A673 (cell line): ENCODE results near the gene CEP83. TPM values are rescaled to one million over a fixed set of nuclear protein-coding genes. Genes with fewer than 3 reads are reported as not detected.

Experiments used
- BruUV-seq: library from RNA; stranded (reverse); fragments of 400-500 nt; replicated peaks from 2 replicates; lab custom pipeline; 2021; lab: Mats Ljungman, UMichigan
- CTCF ChIA-PET: fragments of 300-600 bp; sonication (Branson Sonifier 250); formaldehyde crosslinking; loops from one replicate; lab custom pipeline; 2022; ENCODE audit warnings: antibody characterized with exemption; lab: Charles Lee
- POLR2A ChIA-PET: fragments of 300-600 bp; sonication (Branson Sonifier 250); formaldehyde crosslinking; loops from one replicate; lab custom pipeline; 2022; ENCODE audit warnings: antibody characterized with exemption; ENCODE audit not compliant: low non-redundant PET; lab: Charles Lee
- DNase-seq: peaks from one replicate; pipeline ENCODE4 v3.0.0-alpha.2; 2015; ENCODE audit warnings: low spot score
- H3K27ac ChIP-seq: fragments of 200-600 bp; sonication (generic); 2 replicates; pipeline ENCODE4 v1.5.1; 2016; ENCODE audit warnings: mixed run types, low read depth, mild to moderate bottlenecking, mixed read lengths, antibody characterized with exemption, low read length; ENCODE audit not compliant: poor library complexity, severe bottlenecking
- H3K27me3 ChIP-seq: fragments of 200-600 bp; sonication (generic); replicated peaks from 2 replicates; pipeline ENCODE4 v1.6.1; 2017; ENCODE audit warnings: mixed run types, low read depth, mild to moderate bottlenecking, mixed read lengths, antibody characterized with exemption, low read length; ENCODE audit not compliant: insufficient read depth, poor library complexity
- H3K36me3 ChIP-seq: fragments of 200-600 bp; sonication (generic); 2 replicates; pipeline ENCODE4 v1.6.1; 2016; ENCODE audit warnings: mixed run types, mild to moderate bottlenecking, mixed read lengths, antibody characterized with exemption, low read length; ENCODE audit not compliant: insufficient read depth, poor library complexity, severe bottlenecking
- H3K4me1 ChIP-seq: fragments of 200-600 bp; sonication (generic); 2 replicates; pipeline ENCODE4 v1.6.1; 2017; ENCODE audit warnings: mixed run types, mild to moderate bottlenecking, mixed read lengths, antibody characterized with exemption, low read length; ENCODE audit not compliant: insufficient read depth, poor library complexity, severe bottlenecking
- H3K4me3 ChIP-seq: fragments of 200-600 bp; sonication (generic); 2 replicates; pipeline ENCODE4 v1.5.1; 2016; ENCODE audit warnings: low read depth, mixed run types, mild to moderate bottlenecking, mixed read lengths, low read length; ENCODE audit not compliant: poor library complexity, severe bottlenecking
- H3K9me3 ChIP-seq: fragments of 200-600 bp; sonication (generic); 2 replicates; pipeline ENCODE4 v1.6.1; 2016; ENCODE audit warnings: mixed run types, low read depth, mild to moderate bottlenecking, mixed read lengths, antibody characterized with exemption, low read length; ENCODE audit not compliant: poor library complexity, severe bottlenecking
- CTCF ChIP-seq: fragments of 300-800, 200-600 bp; sonication (generic); conservative IDR thresholded peaks from 2 replicates; pipeline ENCODE4 v1.5.1; 2017; ENCODE audit warnings: low read depth, mild to moderate bottlenecking, antibody characterized with exemption, low read length, moderate library complexity, mixed read lengths
- EZH2 ChIP-seq: fragments of 200-600 bp; sonication (generic); IDR thresholded peaks from 2 replicates; pipeline ENCODE4 v1.6.1; 2017; ENCODE audit warnings: borderline replicate concordance, low read depth, mild to moderate bottlenecking, mixed read lengths, antibody characterized with exemption, low read length; ENCODE audit not compliant: poor library complexity, severe bottlenecking
- intact Hi-C: fragments of 100-400 bp; cut with micrococcal nuclease; formaldehyde crosslinking; loops from one replicate; pipeline ENCODE4 v1.10.0; 2022; ENCODE audit not compliant: unreplicated experiment
- total RNA-seq: library from RNA; stranded (reverse); gene quantifications from 2 replicates; pipeline ENCODE4 v1.2.3, GENCODE V29; 2021

The CEP83 gene
- total RNA-seq, 1 experiment from 2014 or later, result 29.2 TPM

GRCh38 chr12:94498698-94499097 is 39.0 kb upstream of the CEP83 start:
- no peaks in the 10 kb centered on the region for H3K27me3 ChIP-seq
- no TSS peak for BruUV-seq
- H3K27ac ChIP-seq, result no peak overlapping the region
- intact Hi-C loops, result no loop called here
- H3K4me3 ChIP-seq, result no peak overlapping the region
- ChIA-PET POLR2A (no interaction called here), CTCF (no interaction called here)
- no peaks in the 10 kb centered on the region for H3K36me3 ChIP-seq
- TF ChIP-seq CTCF (no peak), EZH2 (no peak)
- H3K4me1 ChIP-seq, result no peaks in the 10 kb centered on the region
- DNase-seq, result no peak
- no peaks in the 10 kb centered on the region for H3K9me3 ChIP-seq

GRCh38 chr12:94498073-94498472 is 38.4 kb upstream of the CEP83 start:
- Histone ChIP-seq H3K4me1 (no peaks in the 10 kb centered on the region), H3K27ac (no peak overlapping the region), H3K9me3 (no peaks in the 10 kb centered on the region), H3K27me3 (no peaks in the 10 kb centered on the region), H3K4me3 (no peak overlapping the region), H3K36me3 (no peaks in the 10 kb centered on the region)
- intact Hi-C loops, result no loop called here
- no peak for DNase-seq
- CTCF ChIA-PET, result no interaction called here
- POLR2A ChIA-PET, result no interaction called here
- TF ChIP-seq CTCF (no peak), EZH2 (no peak)
- no TSS peak for BruUV-seq

- Histone ChIP-seq H3K36me3 (no peaks in the 10 kb centered on the region), H3K4me1 (no peaks in the 10 kb centered on the region), H3K27me3 (no peaks in the 10 kb centered on the region), H3K9me3 (no peaks in the 10 kb centered on the region), H3K27ac (no peak overlapping the region), H3K4me3 (no peak overlapping the region)
- DNase-seq, result no peak
- CTCF ChIA-PET, result no interaction called here
- BruUV-seq, result no TSS peak
- intact Hi-C loops, result no loop called here
- no peak for TF ChIP-seq EZH2
- POLR2A ChIA-PET, result no interaction called here
Observed at GRCh38 chr12:94495445-94496115, 35.9 kb upstream of the CEP83 start.

GRCh38 chr12:94491489-94491888 is 31.8 kb upstream of the CEP83 start:
- intact Hi-C loops, result no loop called here
- TF ChIP-seq EZH2 (no peak), CTCF (no peak)
- H3K4me3 ChIP-seq, result no peak overlapping the region
- ChIA-PET POLR2A (no interaction called here), CTCF (no interaction called here)
- H3K27me3 ChIP-seq, result no peaks in the 10 kb centered on the region
- H3K27ac ChIP-seq, result no peak overlapping the region
- no TSS peak for BruUV-seq
- no peak for DNase-seq
- H3K4me1 ChIP-seq, result no peaks in the 10 kb centered on the region
- H3K9me3 ChIP-seq, result no peaks in the 10 kb centered on the region
- H3K36me3 ChIP-seq, result no peaks in the 10 kb centered on the region
